Panc1 (cell line): Measurements from ENCODE around the gene SEC11C. TPM values are rescaled to one million over a fixed set of nuclear protein-coding genes. Genes with fewer than 3 reads are reported as not detected.

Experiments used
- ATAC-seq: fragments of 200-7000 bp; cut with Tn5 transposase; 2 replicates; pipeline ENCODE4 v1.9.1; 2020; ENCODE audit warnings: mild to moderate bottlenecking, moderate library complexity
- BruUV-seq: library from RNA; stranded (reverse); fragments of 400-500 nt; replicated peaks from 2 replicates; lab custom pipeline; 2021; lab: Mats Ljungman, UMichigan
- CTCF ChIA-PET: fragments of 300-600 bp; sonication (Branson Sonifier 250); formaldehyde crosslinking; loops from one replicate; lab custom pipeline; 2022; ENCODE audit warnings: antibody characterized with exemption; lab: Charles Lee
- POLR2A ChIA-PET: fragments of 300-600 bp; sonication (Branson Sonifier 250); formaldehyde crosslinking; loops from one replicate; lab custom pipeline; 2022; ENCODE audit warnings: antibody characterized with exemption; lab: Charles Lee
- DNase-seq: peaks from one replicate; pipeline ENCODE4 v3.0.0-alpha.2; 2010; ENCODE audit warnings: low read depth, low spot score
- H3K27ac ChIP-seq: 2 replicates; pipeline ENCODE4 v1.5.1; 2011; ENCODE audit warnings: mild to moderate bottlenecking, low read length, inconsistent platforms
- H3K27me3 ChIP-seq: fragments of 200-500 bp; sonication (Bioruptor generic); 2 replicates; pipeline ENCODE4 v1.6.0; 2014; ENCODE audit warnings: low read length, inconsistent platforms; ENCODE audit not compliant: control insufficient read depth, insufficient read depth
- H3K36me3 ChIP-seq: fragments of 200-500 bp; sonication (Bioruptor generic); 2 replicates; pipeline ENCODE4 v1.5.1; 2014; ENCODE audit warnings: inconsistent platforms, mild to moderate bottlenecking, low read length, moderate library complexity; ENCODE audit not compliant: control insufficient read depth, insufficient read depth
- H3K4me1 ChIP-seq: 2 replicates; pipeline ENCODE4 v1.5.1; 2011; ENCODE audit warnings: inconsistent platforms, mild to moderate bottlenecking, low read length, moderate library complexity; ENCODE audit not compliant: control insufficient read depth, insufficient read depth
- H3K4me3 ChIP-seq, 2 experiments: 2 replicates each; pipeline ENCODE4 v1.5.1; 2011 to 2012; ENCODE audit warnings: low read depth in 2 of 2, low read length in 2 of 2, mild to moderate bottlenecking in 2 of 2, inconsistent platforms in 1 of 2, moderate library complexity in 1 of 2
- H3K9me3 ChIP-seq: fragments of 200-500 bp; sonication (Bioruptor generic); 2 replicates; pipeline ENCODE4 v1.5.1; 2014; ENCODE audit warnings: low read depth, mild to moderate bottlenecking, inconsistent platforms, low read length, moderate library complexity; ENCODE audit not compliant: control insufficient read depth, insufficient read depth
- POLR2AphosphoS5 ChIP-seq: IDR thresholded peaks from 2 replicates; pipeline ENCODE4 v1.6.1; 2012; ENCODE audit warnings: mild to moderate bottlenecking, low read depth, low read length, moderate library complexity
- SIN3A ChIP-seq: IDR thresholded peaks from 2 replicates; pipeline ENCODE4 v1.6.1; 2012; ENCODE audit warnings: low read depth, mild to moderate bottlenecking, low read length, moderate library complexity, borderline replicate concordance; ENCODE audit not compliant: insufficient read depth
- TCF7L2 ChIP-seq: IDR thresholded peaks from 2 replicates; pipeline ENCODE4 v1.6.1; 2011; ENCODE audit warnings: mild to moderate bottlenecking, low read depth, low read length, inconsistent platforms
- in situ Hi-C: cut with HindIII; loops from 2 replicates; pipeline ENCODE4 v1.10.0; 2016; ENCODE audit warnings: low sequenced_read_pairs, low pct_unique_long_range_greater_than_20kb
- intact Hi-C: fragments of 100-400 bp; cut with micrococcal nuclease; formaldehyde crosslinking; loops from one replicate; pipeline ENCODE4 v1.10.0; 2022; ENCODE audit not compliant: unreplicated experiment
- total RNA-seq: library from RNA; stranded (reverse); gene quantifications from one replicate; pipeline ENCODE4 v1.2.1, GENCODE V29; 2021; ENCODE audit not compliant: unreplicated experiment
- TF ChIP-seq, protein P1 (sequence below): fragments of 450-650 bp; IDR thresholded peaks from 2 replicates; pipeline ENCODE4 v1.5.1; 2017; ENCODE audit warnings: mild to moderate bottlenecking
- TF ChIP-seq, protein P2 (sequence below), 2 experiments: IDR thresholded peaks; 2 replicates each; pipeline ENCODE4 v1.6.1; 2011 to 2012; ENCODE audit warnings: low read depth in 2 of 2, control low read depth in 1 of 2, low read length in 1 of 2, mild to moderate bottlenecking in 1 of 2, moderate library complexity in 1 of 2; ENCODE audit not compliant: insufficient read depth in 1 of 2

Gene SEC11C
- total RNA-seq, 1 experiment from 2014 or later: 48.3 TPM

DNA sequence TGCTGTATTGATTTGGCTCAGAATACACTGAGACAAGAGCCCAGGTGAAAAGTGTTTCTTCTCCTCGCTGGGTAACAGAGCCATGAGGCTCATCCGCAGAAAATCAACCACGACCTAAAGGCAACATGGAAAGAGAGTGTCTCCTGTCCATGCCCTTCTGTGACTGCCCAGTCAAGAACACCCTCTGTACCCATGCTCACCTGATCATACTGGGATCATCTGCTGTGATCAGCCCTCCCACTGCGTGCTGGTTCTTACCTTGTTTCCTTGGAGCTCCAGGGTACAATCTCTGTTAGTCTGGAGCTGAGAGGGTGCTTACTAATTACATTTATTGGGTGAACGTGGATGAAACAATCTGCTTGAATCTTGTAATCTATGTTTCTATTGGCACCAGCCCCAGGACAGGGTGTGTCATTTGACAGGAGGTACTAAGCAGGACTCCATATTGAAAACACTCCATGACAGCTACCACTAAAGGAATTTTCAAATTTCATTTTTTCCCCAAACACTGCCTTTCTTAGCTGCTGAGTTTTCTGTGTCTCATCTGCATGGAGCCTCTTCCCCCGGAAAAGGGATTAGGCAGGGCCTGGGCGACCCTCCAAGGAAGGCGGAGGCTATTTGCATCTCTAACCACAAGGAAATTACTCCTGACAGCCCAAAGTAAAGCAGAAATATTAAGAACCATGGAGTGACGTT is 40.6 kb downstream of the SEC11C start:
- Histone ChIP-seq H3K36me3 (no peaks in the 10 kb centered on the region), H3K9me3 (no peaks in the 10 kb centered on the region), H3K27me3 (no peaks in the 10 kb centered on the region), H3K4me3 (no peak overlapping the region), H3K27ac (no peak overlapping the region), H3K4me1 (no peaks in the 10 kb centered on the region)
- in situ Hi-C loops: no loop called here
- ATAC-seq (no peak), DNase-seq (no peak)
- TF ChIP-seq, protein P1, sequence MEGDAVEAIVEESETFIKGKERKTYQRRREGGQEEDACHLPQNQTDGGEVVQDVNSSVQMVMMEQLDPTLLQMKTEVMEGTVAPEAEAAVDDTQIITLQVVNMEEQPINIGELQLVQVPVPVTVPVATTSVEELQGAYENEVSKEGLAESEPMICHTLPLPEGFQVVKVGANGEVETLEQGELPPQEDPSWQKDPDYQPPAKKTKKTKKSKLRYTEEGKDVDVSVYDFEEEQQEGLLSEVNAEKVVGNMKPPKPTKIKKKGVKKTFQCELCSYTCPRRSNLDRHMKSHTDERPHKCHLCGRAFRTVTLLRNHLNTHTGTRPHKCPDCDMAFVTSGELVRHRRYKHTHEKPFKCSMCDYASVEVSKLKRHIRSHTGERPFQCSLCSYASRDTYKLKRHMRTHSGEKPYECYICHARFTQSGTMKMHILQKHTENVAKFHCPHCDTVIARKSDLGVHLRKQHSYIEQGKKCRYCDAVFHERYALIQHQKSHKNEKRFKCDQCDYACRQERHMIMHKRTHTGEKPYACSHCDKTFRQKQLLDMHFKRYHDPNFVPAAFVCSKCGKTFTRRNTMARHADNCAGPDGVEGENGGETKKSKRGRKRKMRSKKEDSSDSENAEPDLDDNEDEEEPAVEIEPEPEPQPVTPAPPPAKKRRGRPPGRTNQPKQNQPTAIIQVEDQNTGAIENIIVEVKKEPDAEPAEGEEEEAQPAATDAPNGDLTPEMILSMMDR: no peak
- TF ChIP-seq, protein P2, sequence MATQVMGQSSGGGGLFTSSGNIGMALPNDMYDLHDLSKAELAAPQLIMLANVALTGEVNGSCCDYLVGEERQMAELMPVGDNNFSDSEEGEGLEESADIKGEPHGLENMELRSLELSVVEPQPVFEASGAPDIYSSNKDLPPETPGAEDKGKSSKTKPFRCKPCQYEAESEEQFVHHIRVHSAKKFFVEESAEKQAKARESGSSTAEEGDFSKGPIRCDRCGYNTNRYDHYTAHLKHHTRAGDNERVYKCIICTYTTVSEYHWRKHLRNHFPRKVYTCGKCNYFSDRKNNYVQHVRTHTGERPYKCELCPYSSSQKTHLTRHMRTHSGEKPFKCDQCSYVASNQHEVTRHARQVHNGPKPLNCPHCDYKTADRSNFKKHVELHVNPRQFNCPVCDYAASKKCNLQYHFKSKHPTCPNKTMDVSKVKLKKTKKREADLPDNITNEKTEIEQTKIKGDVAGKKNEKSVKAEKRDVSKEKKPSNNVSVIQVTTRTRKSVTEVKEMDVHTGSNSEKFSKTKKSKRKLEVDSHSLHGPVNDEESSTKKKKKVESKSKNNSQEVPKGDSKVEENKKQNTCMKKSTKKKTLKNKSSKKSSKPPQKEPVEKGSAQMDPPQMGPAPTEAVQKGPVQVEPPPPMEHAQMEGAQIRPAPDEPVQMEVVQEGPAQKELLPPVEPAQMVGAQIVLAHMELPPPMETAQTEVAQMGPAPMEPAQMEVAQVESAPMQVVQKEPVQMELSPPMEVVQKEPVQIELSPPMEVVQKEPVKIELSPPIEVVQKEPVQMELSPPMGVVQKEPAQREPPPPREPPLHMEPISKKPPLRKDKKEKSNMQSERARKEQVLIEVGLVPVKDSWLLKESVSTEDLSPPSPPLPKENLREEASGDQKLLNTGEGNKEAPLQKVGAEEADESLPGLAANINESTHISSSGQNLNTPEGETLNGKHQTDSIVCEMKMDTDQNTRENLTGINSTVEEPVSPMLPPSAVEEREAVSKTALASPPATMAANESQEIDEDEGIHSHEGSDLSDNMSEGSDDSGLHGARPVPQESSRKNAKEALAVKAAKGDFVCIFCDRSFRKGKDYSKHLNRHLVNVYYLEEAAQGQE (IDR thresholded peaks at IDR 0.05; ENCODE audit: insufficient read depth in 1 of 2, low read depth in 2 of 2, low read length in 1 of 2): no peak
- TF ChIP-seq POLR2AphosphoS5 (no peak), TCF7L2 (no peak), SIN3A (no peak)
- ChIA-PET CTCF (no interaction called here), POLR2A (interaction anchor here (0.5 to 0.6 kb wide), 2 partner anchors 48 to 178 kb away, joined by 4 read pairs; no protein-coding TSS in a partner anchor)
- intact Hi-C loops: no loop called here
- BruUV-seq: no TSS peak

DNA sequence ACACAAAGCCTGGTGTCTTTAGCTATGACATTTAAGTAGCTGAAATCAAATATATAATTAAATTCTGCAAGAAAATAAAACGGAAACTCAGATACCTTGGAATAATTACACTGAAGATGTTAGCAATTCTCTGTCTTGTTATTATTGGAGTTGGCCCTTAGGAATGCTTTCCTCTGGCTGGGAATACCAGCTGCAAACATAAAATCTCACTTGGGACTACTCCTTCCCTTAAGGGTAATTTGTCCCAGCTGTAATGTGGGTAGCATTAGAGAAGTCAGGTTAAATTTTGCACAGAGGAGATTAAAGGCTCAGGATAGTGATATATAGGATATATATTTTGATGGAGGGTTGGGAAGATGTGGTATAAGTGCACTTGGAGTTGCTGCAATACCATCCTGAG is 43.0 kb downstream of the SEC11C start:
- ATAC-seq (no peak), DNase-seq (no peak)
- ChIA-PET CTCF (no interaction called here), POLR2A (no interaction called here)
- in situ Hi-C loops: no loop called here
- H3K27me3 ChIP-seq: no peaks in the 10 kb centered on the region
- H3K36me3 ChIP-seq: no peaks in the 10 kb centered on the region
- TF ChIP-seq TCF7L2 (no peak), POLR2AphosphoS5 (no peak), SIN3A (no peak)
- TF ChIP-seq, protein P1: no peak
- TF ChIP-seq, protein P2 (IDR thresholded peaks at IDR 0.05; ENCODE audit: insufficient read depth in 1 of 2, low read depth in 2 of 2, low read length in 1 of 2): no peak
- BruUV-seq: no TSS peak
- no peaks in the 10 kb centered on the region for H3K4me1 ChIP-seq
- H3K4me3 ChIP-seq: no peak overlapping the region
- intact Hi-C loops: no loop called here
- H3K9me3 ChIP-seq: no peaks in the 10 kb centered on the region
- H3K27ac ChIP-seq: no peak overlapping the region
